HG02763 (cell line): Measurements from ENCODE around the gene HYLS1.
A peak's percentile ranks its signal among the peaks of the same experiment; 100 is the strongest.
"Not testable (repeated sequence)": the region's sequence is repeated elsewhere in the genome, so short reads cannot be mapped to it uniquely, and the experiment has no call there.

ENCODE experiments used
- ATAC-seq: cut with Tn5 transposase; IDR thresholded peaks from one replicate; pipeline ENCODE4 v1.9.1; 2021; ENCODE audit warnings: mild to moderate bottlenecking, moderate library complexity; ENCODE audit not compliant: unreplicated experiment

The HYLS1 gene

DNA sequence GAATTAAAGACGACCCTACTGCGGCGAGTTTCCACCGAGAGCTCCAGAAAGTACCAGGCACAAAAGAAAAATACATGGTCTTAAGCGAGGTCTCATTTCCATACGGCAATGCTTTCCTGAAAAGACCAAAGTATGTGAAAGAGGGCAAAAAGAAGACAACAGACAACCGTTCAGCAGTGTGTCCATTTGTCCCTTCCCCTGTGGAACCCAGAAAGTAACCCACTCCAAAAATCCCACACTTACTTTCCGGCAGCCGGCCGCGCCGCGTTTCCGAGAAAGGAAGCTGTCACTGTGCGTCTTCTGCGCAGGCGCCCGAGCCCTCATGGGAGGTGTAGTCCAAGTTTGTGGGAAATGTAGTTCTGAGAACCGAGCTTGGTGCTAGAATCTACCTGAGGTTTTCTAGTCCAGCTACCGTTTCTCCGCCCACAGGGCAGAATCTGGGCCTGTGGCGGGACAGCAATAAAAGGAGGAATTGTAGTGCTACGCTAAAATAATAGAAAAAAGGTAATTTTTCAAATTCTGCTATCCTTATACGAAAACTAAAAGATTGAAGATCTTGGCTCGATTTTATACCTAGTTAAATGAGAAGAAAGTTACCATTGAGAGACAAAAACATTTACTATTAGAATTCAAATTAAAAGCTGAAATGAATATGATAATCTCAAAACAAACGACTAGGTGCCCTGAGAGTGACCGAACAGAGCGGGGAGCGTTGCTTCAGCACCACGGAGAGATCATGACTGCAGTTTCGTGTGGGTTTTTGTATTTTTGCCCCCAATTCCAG lies 15.7 kb downstream of the HYLS1 start, which contains the start of gene PUS3:
PUS3 (minus strand) TSS at position 280 of the 784 bp plus-strand sequence. CDS start 6,922 bp downstream, outside the sequence.
- peak; percentile 96 for ATAC-seq

DNA sequence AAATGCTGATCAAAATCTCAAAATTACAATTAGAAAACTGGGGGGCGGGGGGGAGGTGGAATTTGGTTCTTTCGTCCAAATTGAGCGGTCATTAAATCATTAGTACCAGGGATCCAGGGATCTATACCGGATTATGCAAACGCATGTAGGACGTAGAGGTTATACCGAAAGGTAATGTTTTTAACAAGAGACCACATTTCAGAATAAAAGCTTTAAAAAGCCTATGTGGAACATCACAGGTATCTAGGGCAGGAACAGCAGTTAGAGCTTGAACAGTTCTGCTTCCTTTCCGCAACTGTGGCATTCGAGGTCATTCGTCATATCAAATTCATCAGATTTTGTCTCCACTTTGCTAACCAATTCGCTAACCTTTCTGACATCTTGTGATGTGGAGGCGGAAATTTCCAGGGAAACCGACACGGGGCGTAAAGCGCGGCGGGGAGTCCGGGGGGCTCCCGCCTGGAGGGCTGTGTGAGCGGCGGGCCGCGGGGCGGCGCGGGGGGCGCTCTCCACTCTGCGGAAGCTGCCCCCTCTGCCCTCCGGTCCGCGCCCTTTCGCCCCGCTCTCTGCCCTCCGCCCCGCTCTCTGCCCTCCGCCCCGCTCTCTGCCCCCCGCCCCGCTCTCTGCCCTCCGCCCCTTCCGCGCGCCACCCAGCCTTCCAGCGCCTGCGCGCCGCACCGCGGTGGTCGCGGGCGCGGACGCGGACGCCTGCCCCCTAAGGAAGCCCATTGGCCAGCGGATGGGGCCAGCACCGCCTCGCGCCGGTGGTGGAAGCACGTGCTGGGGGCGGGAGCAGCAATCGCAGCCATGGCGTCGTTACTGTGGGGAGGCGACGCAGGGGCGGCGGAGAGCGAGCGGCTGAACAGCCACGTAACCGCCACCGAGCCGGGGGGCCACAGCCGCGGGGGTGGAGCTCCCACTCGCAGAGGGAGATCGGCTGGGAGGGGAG lies 16.5 kb downstream of the HYLS1 start, which contains the start of gene DDX25:
DDX25 (plus strand) TSS at position 798 of the 949 bp plus-strand sequence; CDS start at position 808, 10 bp downstream.
- ATAC-seq = no peak

DNA sequence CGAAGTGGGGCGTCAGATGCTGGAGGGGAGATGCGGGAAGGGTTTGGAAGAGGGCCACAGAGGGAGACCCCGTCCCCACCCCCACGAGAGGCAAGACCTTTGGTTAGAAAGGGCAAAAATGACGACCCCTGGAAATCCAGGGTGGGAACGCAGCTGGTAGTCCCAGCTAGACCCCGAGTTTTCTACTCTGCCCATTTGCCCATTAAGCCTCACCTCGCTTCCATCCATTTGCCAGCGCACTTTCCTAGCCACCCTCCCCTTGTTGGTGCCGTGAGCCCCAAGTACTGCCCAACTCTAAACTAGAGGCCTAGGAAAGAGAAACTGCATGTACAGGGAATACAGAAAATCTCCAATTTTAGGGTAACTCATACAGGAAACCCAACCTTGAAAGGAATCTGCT lies 17.2 kb downstream of the HYLS1 start:
- ATAC-seq = no peak

DNA sequence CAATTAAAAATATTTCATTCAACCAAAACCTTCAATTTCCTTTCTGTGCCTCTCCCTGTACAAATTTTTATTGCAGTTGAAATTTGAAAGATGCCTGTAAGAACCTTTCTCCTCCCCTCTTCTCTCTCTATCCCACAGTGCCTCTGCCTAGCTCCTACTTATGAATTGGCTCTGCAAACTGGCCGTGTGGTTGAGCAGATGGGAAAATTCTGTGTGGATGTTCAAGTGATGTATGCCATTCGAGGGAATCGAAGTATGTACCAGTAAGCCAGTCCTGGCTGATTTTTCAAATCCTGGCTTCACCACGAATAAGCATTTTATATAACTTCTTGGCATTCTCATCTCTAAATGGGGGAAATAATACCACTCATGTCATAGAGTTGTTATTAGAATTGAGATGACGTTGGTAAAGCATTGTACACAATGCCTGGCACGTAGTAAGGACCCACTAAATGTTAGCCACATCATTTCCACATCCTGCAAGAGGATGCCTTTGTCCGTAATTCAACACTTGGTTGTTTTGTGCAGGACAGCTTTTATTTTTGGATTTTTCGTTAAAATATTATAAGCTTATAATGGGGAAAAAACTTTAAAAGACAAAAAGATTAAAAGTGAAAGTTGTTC lies 22.9 kb downstream of the HYLS1 start:
- no peak for ATAC-seq

DNA sequence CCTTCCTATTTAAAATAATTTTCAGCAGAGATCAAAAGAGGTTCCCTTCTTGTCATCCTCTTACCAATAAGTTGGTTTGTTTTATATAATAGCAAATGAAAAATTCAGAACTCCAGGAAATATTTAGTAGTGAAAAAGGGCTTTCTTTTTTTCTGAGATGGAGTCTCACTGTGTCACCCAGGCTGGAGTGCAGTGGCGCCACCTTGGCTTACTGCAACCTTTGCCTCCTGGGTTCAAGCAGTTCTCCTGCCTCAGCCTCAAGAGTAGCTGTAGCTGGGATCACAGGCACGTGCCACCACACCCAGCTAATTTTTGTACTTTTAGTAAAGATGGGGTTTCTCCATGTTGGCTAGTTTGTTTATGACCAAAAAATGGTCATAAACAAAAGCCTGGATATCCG lies 27.1 kb downstream of the HYLS1 start:
- not testable (repeated sequence) for ATAC-seq

DNA sequence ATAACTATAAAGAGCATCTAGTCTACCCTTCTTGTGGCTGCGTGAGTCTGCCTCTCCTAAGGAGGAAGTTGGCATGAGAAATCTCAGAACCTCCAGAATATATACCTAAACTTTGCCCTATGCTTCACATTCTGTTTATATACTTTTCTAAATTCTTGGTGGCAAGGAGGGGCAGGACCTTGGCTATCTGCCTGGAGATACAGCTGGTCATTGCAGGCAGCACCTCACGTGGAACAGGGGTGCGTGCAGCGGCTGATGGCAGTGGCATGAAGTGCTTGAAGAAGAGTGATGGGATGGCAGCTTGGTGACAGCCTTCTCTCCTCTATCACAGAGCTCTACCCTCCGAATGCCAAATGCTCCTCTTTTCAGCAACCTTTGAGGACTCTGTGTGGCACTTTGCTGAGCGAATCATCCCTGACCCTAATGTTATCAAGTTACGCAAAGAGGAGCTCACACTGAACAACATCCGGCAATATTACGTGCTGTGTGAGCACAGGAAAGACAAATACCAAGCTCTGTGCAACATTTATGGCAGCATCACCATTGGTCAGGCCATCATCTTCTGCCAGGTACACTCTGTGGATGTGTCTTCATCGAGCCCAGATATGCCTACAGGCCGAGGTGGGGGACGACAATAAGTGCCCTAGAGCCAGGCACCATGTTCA lies 29.3 kb downstream of the HYLS1 start:
- no peak for ATAC-seq

DNA sequence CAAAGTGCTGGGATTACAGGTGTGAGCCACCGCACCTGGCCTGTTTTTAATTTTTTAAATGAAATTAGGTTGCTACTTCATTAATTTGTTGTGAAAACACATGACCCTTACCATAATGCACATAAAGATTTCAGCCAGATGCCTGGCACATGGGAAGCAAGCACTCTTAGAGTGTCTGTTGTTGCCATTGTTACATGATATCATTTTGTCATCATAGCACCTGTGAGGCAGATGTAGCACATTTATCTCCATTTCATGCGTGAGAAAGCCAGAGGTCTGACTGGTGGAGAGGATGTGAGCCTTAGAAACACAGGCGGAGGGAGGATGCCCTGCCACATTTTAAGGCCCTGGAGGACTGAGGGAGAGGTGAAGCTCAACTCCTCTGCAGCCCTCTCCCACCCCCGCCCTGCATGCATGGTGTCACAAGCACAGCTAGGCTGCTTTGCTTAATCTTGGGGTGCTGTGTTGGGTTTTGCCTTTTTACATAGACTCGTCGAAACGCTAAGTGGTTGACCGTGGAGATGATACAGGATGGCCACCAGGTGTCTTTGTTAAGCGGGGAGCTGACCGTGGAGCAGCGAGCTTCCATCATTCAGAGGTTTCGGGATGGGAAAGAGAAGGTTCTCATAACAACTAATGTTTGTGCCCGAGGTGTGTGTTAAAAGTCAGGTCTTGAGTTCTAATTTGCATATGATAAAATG lies 30.8 kb downstream of the HYLS1 start:
- no peak for ATAC-seq

DNA sequence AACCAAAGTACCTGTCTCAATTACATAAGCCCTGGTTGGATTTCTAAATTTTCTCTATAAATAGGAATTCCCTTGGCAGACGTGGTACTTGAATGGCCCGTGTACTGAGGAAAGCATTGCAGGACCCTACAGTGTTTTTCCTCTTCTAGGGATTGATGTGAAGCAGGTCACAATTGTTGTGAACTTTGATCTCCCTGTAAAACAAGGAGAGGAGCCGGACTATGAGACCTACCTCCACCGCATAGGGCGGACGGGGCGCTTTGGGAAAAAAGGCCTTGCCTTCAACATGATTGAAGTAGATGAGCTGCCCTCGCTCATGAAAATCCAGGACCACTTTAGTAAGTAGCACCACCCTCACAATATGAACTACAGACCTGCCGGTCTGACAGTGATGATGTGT lies 33.6 kb downstream of the HYLS1 start:
- ATAC-seq = no peak

DNA sequence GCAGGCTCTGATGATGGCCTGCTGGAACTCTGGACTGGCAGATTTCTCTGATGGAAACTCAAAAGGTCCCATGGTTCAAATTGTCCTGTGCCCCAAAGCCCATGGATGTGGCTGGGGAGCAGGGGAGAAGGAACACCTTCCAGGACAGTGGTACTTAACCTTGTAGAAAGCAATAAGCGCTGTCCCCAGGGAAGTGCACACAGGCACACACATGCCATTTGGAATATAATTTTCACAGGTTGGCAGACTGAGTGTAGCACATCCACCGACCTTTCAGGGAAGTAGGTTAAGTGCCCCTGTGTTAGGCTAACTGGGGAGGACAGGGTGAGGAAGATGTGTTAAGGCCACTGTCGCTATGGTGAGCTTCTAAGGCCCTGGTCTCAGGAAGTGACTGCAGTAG lies 34.7 kb downstream of the HYLS1 start:
- no peak for ATAC-seq

DNA sequence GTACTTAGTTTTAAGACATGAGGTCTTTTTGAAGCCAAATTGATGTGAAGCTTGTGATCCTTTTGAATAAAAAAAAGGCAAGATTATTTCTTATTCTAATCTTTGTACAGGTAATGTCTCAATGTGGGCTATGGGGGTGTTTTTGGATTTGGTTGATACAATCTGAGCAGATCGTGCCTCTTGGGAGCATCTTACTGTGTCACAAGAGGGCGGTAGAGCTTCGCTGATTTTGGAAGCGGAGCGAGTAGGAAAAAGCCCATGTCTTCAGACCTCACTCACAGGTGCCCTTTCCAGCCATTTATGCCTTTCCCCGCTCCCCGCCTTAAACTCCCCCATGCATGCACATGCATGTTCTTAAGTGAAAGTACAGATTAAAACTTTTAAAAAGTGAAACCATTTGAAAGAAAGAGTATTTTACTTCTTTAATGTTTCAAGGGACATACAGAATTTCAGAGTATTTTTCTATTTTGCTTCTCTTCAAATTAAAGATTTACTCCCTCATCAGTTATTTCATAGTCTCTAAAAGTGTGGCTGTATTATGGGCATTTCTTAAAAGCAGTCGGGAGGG lies 35.6 kb downstream of the HYLS1 start:
- ATAC-seq = no peak

DNA sequence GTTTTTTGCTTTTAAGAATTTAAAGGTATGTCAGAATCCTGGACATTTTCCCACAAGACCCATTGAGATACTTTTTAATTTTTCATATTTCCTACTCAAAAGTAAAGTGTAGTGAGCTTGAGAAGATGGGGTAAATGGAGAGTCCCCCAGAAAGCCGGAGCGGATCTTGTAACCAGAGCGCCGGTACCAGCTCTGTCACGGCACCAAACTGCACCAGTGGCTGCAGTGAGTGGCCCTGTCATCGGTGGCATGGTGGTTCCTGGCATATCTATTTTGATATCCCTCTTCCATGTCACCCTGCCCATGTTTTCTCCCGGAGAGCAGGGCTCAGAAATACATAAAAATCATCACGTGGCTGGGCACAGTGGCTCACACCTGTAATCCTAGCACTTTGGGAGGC lies 36.2 kb downstream of the HYLS1 start:
- no peak for ATAC-seq

DNA sequence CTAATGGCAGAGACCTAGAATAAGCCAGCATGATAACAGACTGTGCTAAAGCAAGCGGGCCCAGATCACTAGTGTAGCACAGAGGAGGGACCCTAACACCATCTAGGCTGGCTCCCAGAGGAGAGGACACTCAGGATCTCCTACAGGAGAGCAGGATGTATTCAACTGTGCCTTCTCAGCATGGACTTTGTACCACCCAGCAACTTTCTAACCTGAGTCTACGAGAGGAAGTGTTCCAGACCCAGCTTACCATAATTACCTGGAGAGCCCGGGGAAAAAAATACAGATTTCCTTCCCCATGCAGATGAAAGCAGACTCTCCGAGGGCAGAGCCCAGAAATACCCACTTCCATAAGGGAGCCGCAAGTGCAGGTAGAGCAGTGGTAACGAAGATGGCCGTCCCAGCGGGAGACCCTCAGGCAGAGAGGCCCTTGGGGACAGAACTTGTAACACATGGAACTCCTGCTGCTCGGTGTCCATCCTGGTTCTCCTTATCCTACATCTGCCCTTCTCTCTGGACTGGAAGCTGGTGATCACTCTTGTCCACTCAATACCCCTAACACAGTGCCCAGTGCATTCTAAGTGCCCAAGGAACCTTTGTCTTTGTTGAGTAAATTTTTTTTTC lies 37.0 kb downstream of the HYLS1 start:
- ATAC-seq = no peak

DNA sequence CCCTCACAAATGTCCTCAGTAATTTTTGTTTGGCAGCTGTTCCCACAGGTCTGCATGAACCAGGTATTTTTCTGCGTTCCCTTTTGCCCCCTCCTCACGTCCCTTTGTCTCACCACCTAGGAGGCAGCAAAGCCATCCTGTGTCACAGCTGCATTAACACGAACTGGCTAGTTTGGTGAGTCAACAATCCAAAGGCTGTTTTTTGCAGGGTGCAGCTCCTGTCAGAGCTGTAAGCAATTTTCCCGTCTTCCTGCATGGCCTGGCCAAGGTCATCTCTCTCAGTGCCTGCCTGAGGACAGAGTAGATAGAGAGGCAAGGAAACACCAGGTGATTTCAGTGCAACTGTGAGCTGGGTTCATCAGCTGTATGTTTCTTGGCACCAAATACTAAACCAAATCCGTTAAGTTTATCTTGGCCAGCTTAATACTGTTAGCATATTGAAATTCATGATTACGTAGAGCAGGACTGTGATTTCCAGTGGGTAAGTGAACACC lies 37.8 kb downstream of the HYLS1 start:
- ATAC-seq = no peak

DNA sequence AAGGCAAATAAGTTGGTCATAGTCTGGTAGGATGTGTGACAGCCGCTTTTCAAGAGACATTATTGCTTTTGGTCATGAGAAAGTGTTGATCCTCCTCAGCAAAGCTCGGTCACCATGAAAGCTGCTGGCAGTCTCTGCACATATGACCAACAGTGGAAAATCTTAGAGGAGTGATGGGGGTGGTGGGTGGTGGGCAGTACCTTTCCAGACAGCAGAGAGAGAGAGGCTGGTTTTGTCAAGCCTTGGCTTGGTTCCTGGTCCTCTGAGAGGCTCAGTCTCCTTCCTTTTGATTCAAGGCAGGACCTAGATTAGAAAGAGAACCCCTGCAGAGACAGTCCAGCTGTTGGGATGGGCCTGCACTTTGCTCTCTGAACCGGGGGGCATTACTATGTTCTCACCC lies 38.3 kb downstream of the HYLS1 start:
- ATAC-seq = no peak

DNA sequence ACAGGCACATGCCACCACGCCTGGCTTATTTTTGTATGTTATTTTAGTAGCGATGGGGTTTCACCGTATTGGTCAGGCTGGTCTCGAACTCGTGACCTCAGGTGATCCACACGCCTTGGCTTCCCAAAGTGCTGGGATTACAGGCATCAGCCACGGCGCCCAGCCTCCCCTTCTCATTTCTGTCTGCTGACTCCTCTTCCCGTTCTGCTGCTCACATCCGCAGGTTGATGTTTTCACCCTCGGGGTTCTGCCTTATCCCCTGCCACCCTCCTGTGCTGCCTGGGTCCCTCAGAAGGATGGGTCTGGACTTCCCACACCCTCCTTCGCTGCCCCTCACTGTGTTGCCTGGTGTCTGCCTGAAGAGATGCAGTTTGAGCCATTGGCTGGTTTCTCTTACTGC lies 39.2 kb downstream of the HYLS1 start:
- ATAC-seq = no peak

DNA sequence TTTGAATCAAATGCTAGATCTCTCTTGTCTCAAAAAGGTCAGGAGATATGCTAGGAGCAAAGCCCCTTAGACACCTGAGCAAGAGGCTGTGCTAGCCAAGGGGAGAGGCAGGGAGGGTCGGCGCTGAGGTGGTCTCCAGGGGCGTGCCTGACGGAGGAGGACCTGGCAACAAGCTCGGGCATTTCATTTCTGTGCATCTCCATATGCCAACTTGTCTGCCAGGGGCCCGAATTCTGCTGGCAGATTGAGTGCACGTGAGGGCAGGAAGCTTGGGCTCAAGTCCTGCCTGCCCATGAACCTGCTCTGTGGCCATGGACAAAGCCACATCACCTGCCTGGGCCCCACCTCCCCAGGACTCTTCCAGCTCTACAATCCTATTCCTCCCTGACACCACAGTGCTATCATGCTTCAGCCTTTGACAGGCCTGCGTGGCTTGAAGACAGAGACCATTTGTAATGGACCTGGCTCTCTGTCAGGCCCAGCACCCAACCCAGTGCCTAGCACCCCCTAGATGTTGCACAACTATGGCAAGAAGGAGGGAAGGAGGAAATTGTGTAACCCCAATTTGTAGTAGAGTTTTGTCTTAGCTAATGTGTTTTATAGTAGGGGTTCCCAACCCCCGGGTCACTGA lies 42.1 kb downstream of the HYLS1 start:
- ATAC-seq = no peak

DNA sequence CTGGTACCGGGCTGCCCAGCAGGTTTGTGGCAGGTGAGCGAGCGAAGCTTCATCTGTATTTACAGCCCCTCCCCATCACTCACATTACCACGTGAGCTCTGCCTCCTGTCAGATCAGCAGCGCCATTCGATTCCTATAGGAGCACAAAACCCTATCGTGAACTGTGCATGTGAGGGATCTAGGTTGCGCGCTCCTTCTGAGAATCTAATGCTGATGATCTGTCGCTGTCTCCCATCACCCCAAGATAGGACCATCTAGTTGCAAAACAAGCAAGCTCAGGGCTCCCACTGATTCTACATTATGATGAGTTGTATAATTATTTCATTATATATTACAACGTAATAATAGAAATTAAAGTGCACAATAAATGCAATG lies 42.6 kb downstream of the HYLS1 start:
- no peak for ATAC-seq

DNA sequence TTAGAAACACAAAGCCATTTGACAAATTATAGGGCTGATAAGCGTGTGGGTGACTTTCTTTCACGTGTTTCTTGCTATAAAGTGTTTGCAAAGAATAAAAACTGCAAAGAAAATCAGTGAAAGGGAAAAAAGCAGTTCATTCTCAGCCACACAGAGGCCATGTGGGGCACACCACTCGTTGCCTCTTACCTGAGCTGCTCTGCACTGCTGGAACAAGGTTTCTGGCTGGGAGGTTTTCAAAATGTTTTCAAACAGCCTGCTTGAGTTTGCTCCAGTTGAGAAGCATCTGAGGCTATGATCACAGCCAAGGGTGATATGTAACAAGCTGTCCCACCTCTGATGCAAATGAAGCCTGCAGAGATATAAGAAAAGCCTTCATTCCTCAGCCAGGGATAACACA lies 43.6 kb downstream of the HYLS1 start:
- ATAC-seq = no peak

DNA sequence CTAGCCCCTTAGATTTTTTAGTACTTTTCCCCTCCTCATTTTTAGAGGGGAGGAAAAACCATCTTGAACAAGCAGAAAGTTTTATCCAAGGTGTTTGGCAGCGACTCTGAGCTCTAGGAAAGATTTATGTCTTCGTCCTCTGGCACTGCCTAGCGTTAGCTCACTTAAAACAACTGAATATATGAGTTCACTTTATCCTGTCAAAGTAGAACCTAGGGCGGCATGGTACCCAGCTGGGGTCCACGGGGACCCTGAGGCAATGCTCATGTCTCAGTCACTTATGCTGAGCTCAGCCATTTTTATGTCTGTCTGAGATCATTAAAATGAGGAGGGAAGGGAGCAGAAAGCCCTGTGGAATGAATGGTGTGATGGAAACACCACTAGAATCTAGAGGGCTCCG lies 44.2 kb downstream of the HYLS1 start:
- ATAC-seq = no peak
